CD14-positive monocyte (primary cell): ENCODE data around the gene MAMDC2. TPM values are rescaled to one million over a fixed set of nuclear protein-coding genes. Genes with fewer than 3 reads are reported as not detected.
"Not testable (repeated sequence)": the region's sequence is repeated elsewhere in the genome, so short reads cannot be mapped to it uniquely, and the experiment has no call there.

ENCODE experiments used
- DNase-seq, 3 donors: peaks; one replicate each; pipeline ENCODE4 v3.0.0-alpha.2; 2011 to 2022
- H2AFZ ChIP-seq: 2 replicates; pipeline ENCODE4 v1.6.0; 2012; ENCODE audit warnings: mild to moderate bottlenecking, low read depth, low read length, inconsistent platforms; ENCODE audit not compliant: insufficient read depth, poor library complexity, severe bottlenecking
- H3K27ac ChIP-seq, 2 donors: 1 replicate in 1 of 2; 2 replicates in 1 of 2; pipeline ENCODE4 v1.5.1; 2012 to 2013; ENCODE audit warnings: low read length in 2 of 2, control low read depth in 1 of 2, inconsistent platforms in 1 of 2, low read depth in 1 of 2, mild to moderate bottlenecking in 1 of 2
- H3K27me3 ChIP-seq, 2 donors: one replicate each; pipeline versions ENCODE4 v1.6.0 to v1.6.1; 2011 to 2013; ENCODE audit warnings: low read length in 2 of 2; ENCODE audit not compliant: control insufficient read depth in 2 of 2, insufficient read depth in 2 of 2
- H3K36me3 ChIP-seq, 2 donors: replicated peaks in 1 of 2; 1 replicate in 1 of 2; 2 replicates in 1 of 2; pipeline versions ENCODE4 v1.5.1 to v1.6.1; 2012 to 2013; ENCODE audit warnings: low read length in 2 of 2, control low read depth in 1 of 2, inconsistent platforms in 1 of 2, mild to moderate bottlenecking in 1 of 2; ENCODE audit not compliant: insufficient read depth in 2 of 2, control insufficient read depth in 1 of 2
- H3K4me1 ChIP-seq, 2 donors: 1 replicate in 1 of 2; 2 replicates in 1 of 2; pipeline versions ENCODE4 v1.5.1 to v1.6.1; 2012 to 2013; ENCODE audit warnings: low read length in 2 of 2, control low read depth in 1 of 2, inconsistent platforms in 1 of 2, mild to moderate bottlenecking in 1 of 2, moderate library complexity in 1 of 2; ENCODE audit not compliant: insufficient read depth in 2 of 2, control insufficient read depth in 1 of 2
- H3K4me2 ChIP-seq: replicated peaks from 2 replicates; pipeline ENCODE3; 2012; ENCODE audit warnings: low read length, moderate library complexity, mild to moderate bottlenecking; ENCODE audit not compliant: poor library complexity, severe bottlenecking; ENCODE audit errors: extremely low read depth
- H3K4me3 ChIP-seq, 3 experiments: fragments of 200-600 bp in 1 of 3; sonication (generic) in 1 of 3; replicated peaks in 1 of 3; 1 replicate in 2 of 3; 2 replicates in 1 of 3; pipeline ENCODE4 v1.5.1; 2011 to 2013; ENCODE audit warnings: low read length in 3 of 3, mild to moderate bottlenecking in 3 of 3, control low read depth in 2 of 3, low read depth in 2 of 3, inconsistent platforms in 1 of 3, moderate library complexity in 1 of 3
- H3K79me2 ChIP-seq: 2 replicates; pipeline ENCODE4 v1.6.0; 2012; ENCODE audit warnings: mild to moderate bottlenecking, control low read depth, inconsistent platforms, low read length, moderate library complexity; ENCODE audit not compliant: insufficient read depth
- H3K9ac ChIP-seq: 2 replicates; pipeline ENCODE4 v1.6.0; 2017; ENCODE audit warnings: low read length, mild to moderate bottlenecking; ENCODE audit not compliant: insufficient read depth, poor library complexity, severe bottlenecking
- H3K9me3 ChIP-seq, 2 donors: replicated peaks in 1 of 2; 1 replicate in 1 of 2; 2 replicates in 1 of 2; pipeline versions ENCODE4 v1.5.1 to v1.6.1; 2012 to 2013; ENCODE audit warnings: low read length in 2 of 2, control low read depth in 1 of 2; ENCODE audit not compliant: control insufficient read depth in 1 of 2, insufficient read depth in 1 of 2
- H4K20me1 ChIP-seq: 2 replicates; pipeline ENCODE4 v1.6.0; 2012; ENCODE audit warnings: mild to moderate bottlenecking, low read length, control low read depth, moderate library complexity; ENCODE audit not compliant: insufficient read depth
- H3K27ac Mint-ChIP-seq, 7 donors: one replicate each; pipeline ENCODE4 v1.8.0; 2020; ENCODE audit warnings: mild to moderate bottlenecking in 7 of 7, mixed read lengths in 7 of 7, moderate library complexity in 6 of 7, inconsistent platforms in 2 of 7
- H3K27me3 Mint-ChIP-seq, 3 donors: one replicate each; pipeline ENCODE4 v1.8.0; 2021 to 2022; ENCODE audit warnings: low read depth in 3 of 3, mild to moderate bottlenecking in 3 of 3, mixed read lengths in 3 of 3, moderate library complexity in 3 of 3, inconsistent platforms in 1 of 3
- H3K36me3 Mint-ChIP-seq, 2 donors: one replicate each; pipeline ENCODE4 v1.8.0; 2020; ENCODE audit warnings: mixed read lengths in 2 of 2, inconsistent platforms in 1 of 2, mild to moderate bottlenecking in 1 of 2
- H3K4me1 Mint-ChIP-seq: one replicate; pipeline ENCODE4 v1.8.0; 2020; ENCODE audit warnings: mild to moderate bottlenecking, mixed read lengths
- H3K4me3 Mint-ChIP-seq, 2 donors: one replicate each; pipeline ENCODE4 v1.8.0; 2020; ENCODE audit warnings: mild to moderate bottlenecking in 2 of 2, mixed read lengths in 2 of 2, moderate library complexity in 1 of 2
- H3K9me3 Mint-ChIP-seq, 7 donors: one replicate each; pipeline ENCODE4 v1.8.0; 2020 to 2022; ENCODE audit warnings: mixed read lengths in 7 of 7, mild to moderate bottlenecking in 6 of 7, moderate library complexity in 6 of 7, inconsistent platforms in 2 of 7
- WGBS: methylation state at CpG from one replicate; pipeline ENCODE4 v1.1.5; 2013; ENCODE audit warnings: missing lambda C conversion rate; ENCODE audit not compliant: insufficient coverage; 5-methylcytosine and 5-hydroxymethylcytosine counted together
- intact Hi-C, 2 donors: fragments of 100-400 bp; cut with micrococcal nuclease; formaldehyde crosslinking; loops; one replicate each; pipeline versions ENCODE4 v1.15.0 to v1.15.1; 2023
- polyA plus RNA-seq, 3 donors: library from polyadenylated mRNA; depleted of rRNA in 1 of 3; unstranded in 2 of 3; stranded (reverse) in 1 of 3; fragments of 300-500 nt in 2 of 3; fragments of >200 nt in 1 of 3; fragmentation: Illumina TruSeq in 2 of 3; gene quantifications; 1 replicate in 2 of 3; 2 replicates in 1 of 3; pipeline ENCODE4 v1.2.3, GENCODE V29; 2012 to 2021
- TF ChIP-seq, protein P1 (sequence below): fragments of 200-600 bp; IDR thresholded peaks from one replicate; pipeline ENCODE4 v1.8.0; 2022; ENCODE audit warnings: antibody characterized with exemption, mild to moderate bottlenecking

Gene MAMDC2
- polyA plus RNA-seq, 3 donors, result 0.05 to 0.09 TPM; not detected in 1

DNA sequence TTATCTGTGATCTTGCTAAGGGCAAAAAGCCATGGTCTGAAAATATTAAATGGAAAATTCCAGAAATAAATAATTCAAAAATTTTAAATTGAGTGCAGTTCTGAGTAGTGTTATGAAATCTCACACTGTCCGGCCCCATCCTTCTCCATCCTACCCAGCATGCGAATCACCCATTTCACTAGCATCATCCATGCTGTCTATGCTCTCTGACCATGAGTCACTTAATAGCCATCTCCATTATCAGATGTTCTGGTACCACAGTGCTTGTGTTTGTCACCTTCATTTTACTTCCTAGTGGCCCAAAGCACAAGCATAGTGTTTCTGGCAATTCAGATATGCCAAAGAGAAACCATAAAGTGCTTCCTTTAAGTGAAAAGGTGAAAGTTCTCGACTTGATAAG, 151.8 kb downstream of the MAMDC2 start:
- Histone ChIP-seq H3K27ac (no peak overlapping the region), H3K4me3 (no peak overlapping the region), H3K9me3 (no peaks in the 10 kb centered on the region), H2AFZ (no peak overlapping the region), H3K79me2 (no peaks in the 10 kb centered on the region), H3K4me2 (no peak overlapping the region), H3K9ac (no peak overlapping the region), H3K4me1 (no peaks in the 10 kb centered on the region), H3K27me3 (no peaks in the 10 kb centered on the region), H4K20me1 (no peaks in the 10 kb centered on the region), H3K36me3 (no peaks in the 10 kb centered on the region)
- WGBS, result no CpG with 5 or more reads among the region's 3 CpGs
- H3K4me3 Mint-ChIP-seq, result no peak overlapping the region
- H3K4me1 Mint-ChIP-seq, result no peaks in the 10 kb centered on the region
- H3K36me3 Mint-ChIP-seq, result no peaks in the 10 kb centered on the region
- intact Hi-C loops, result no loop called here
- H3K27me3 Mint-ChIP-seq, result peaks cover 0 to 1% (median 0%) of the 10 kb centered on the region in 3 donors
- H3K9me3 Mint-ChIP-seq, result peaks cover 0 to 5% (median 2%) of the 10 kb centered on the region in 7 donors
- H3K27ac Mint-ChIP-seq, result no peak overlapping the region
- TF ChIP-seq, protein P1, sequence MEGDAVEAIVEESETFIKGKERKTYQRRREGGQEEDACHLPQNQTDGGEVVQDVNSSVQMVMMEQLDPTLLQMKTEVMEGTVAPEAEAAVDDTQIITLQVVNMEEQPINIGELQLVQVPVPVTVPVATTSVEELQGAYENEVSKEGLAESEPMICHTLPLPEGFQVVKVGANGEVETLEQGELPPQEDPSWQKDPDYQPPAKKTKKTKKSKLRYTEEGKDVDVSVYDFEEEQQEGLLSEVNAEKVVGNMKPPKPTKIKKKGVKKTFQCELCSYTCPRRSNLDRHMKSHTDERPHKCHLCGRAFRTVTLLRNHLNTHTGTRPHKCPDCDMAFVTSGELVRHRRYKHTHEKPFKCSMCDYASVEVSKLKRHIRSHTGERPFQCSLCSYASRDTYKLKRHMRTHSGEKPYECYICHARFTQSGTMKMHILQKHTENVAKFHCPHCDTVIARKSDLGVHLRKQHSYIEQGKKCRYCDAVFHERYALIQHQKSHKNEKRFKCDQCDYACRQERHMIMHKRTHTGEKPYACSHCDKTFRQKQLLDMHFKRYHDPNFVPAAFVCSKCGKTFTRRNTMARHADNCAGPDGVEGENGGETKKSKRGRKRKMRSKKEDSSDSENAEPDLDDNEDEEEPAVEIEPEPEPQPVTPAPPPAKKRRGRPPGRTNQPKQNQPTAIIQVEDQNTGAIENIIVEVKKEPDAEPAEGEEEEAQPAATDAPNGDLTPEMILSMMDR, result no peak
- no peak for DNase-seq

DNA sequence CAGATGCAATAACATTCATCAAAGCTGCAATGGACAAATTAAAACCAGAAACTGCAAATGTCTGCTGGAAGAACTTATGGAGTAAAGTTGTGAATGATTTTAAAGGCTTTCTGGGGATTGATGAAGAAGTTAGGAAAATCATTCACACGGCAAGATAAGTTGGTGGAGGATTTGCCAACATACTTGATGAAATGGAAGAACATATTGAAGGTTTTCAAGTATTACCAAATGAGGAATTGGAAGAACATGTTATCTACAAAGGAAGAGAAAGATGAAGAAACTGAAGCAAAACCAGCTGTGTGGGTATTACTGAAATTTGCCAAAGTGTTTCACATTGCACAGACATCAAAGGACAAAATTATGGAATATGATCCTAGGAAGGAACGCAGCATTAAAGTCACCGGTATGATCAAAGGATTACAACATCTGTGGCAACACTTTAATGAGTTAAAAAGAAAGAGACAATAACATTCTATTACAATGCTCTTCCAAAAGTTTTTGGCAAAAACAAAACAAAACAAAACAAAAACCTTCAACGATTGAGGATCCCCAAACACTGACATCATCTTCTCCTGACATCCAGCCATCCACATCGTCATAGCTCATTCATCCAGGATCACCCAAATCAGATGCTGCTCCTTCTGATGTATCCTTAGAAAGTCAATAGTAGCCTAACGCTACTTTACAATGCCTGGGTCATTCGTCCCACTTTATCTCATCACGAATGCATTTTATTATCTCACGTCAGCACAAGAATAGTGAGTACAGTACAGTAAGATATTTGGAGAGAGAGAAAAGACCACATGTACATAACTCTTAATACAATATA, 153.8 kb downstream of the MAMDC2 start:
- Histone ChIP-seq H3K9ac (no peak overlapping the region), H3K4me1 (no peaks in the 10 kb centered on the region), H4K20me1 (no peaks in the 10 kb centered on the region), H2AFZ (no peak overlapping the region), H3K79me2 (no peaks in the 10 kb centered on the region), H3K4me3 (no peak overlapping the region), H3K36me3 (no peaks in the 10 kb centered on the region), H3K27ac (no peak overlapping the region), H3K27me3 (no peaks in the 10 kb centered on the region), H3K9me3 (no peaks in the 10 kb centered on the region), H3K4me2 (no peak overlapping the region)
- WGBS, result 91% methylated on average over 4 of the region's 9 CpGs
- H3K36me3 Mint-ChIP-seq, result no peaks in the 10 kb centered on the region
- intact Hi-C loops, result no loop called here
- H3K4me3 Mint-ChIP-seq, result no peak overlapping the region
- no peaks in the 10 kb centered on the region for H3K27me3 Mint-ChIP-seq
- H3K4me1 Mint-ChIP-seq, result no peaks in the 10 kb centered on the region
- TF ChIP-seq, protein P1, result no peak
- no peak overlapping the region for H3K27ac Mint-ChIP-seq
- peaks cover 0 to 6% (median 2%) of the 10 kb centered on the region in 7 donors for H3K9me3 Mint-ChIP-seq
- DNase-seq, result no peak

DNA sequence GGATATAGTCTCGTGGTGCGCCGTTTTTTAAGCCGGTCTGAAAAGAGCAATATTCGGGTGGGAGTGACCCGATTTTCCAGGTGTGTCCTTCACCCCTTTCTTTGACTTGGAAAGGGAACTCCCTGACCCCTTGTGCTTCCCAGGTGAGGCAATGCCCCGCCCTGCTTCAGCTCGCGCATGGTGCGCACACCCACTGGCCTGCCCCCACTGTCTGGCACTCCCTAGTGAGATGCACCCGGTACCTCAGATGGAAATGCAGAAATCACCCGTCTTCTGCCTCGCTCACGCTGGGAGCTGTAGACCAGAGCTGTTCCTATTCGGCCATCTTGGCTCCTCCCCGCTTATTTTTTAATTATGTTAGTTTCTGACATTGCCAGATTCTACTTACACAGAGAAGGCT, 161.1 kb downstream of the MAMDC2 start:
- H3K4me3 Mint-ChIP-seq, H2AFZ ChIP-seq, H3K4me1 ChIP-seq, intact Hi-C loops, H3K27me3 ChIP-seq, H3K27ac ChIP-seq, H4K20me1 ChIP-seq, H3K27me3 Mint-ChIP-seq, H3K4me2 ChIP-seq, H3K4me1 Mint-ChIP-seq, H3K36me3 Mint-ChIP-seq, H3K4me3 ChIP-seq, H3K27ac Mint-ChIP-seq, DNase-seq, H3K79me2 ChIP-seq, H3K9me3 ChIP-seq, H3K36me3 ChIP-seq, H3K9ac ChIP-seq: not testable (repeated sequence)
- H3K9me3 Mint-ChIP-seq, result peaks cover 9 to 30% (median 14%) of the 10 kb centered on the region in 7 donors
- WGBS, result 97% methylated on average over 8 of the region's 16 CpGs
